Smooth muscle cell of the brain vasculature (primary cell): ENCODE measurements around the gene AMPD3.
"Not testable (repeated sequence)": the region's sequence is repeated elsewhere in the genome, so short reads cannot be mapped to it uniquely, and the experiment has no call there.

Source experiments
- DNase-seq: peaks from one replicate; pipeline ENCODE4 v3.0.0-alpha.2; 2012; ENCODE audit warnings: low read depth, low spot score

Gene AMPD3

DNA sequence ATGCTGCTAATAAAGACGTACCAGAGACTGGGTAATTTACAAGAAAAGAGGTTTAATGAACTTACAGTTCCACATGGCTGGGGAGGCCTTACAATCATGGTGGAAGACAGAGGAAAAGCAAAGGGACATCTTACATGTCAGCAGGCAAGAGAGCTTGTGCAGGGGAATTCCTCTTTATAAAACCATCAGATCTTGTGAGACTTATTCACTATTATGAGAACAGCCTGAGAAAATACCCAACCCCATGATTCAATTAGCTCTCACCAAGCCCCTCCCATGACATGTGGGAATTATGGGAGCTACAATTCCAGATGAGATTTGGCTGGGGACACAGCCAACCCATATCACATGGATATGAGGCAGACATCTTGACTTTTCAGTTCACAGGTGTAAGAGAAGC is 18.4 kb upstream of the AMPD3 start:
- DNase-seq: not testable (repeated sequence)

DNA sequence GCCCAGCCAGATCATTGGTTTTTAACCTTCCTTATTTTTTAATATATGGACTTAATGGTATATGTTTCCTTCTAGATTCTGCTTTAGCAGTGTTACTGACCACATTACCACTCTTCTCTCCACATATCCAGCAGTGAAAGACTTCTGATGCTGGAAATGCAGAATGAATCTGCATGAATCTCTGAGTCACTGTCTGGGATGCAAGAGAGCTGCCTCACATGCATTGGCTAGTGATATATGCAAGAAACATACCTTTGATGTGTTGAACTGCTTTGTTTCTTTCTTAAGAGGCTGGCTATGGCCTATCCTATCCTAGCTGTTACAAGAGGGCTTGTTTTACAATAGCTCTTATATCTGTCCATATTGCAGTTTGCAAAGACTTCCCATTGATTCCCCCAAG is 16.6 kb upstream of the AMPD3 start:
- no peak for DNase-seq

DNA sequence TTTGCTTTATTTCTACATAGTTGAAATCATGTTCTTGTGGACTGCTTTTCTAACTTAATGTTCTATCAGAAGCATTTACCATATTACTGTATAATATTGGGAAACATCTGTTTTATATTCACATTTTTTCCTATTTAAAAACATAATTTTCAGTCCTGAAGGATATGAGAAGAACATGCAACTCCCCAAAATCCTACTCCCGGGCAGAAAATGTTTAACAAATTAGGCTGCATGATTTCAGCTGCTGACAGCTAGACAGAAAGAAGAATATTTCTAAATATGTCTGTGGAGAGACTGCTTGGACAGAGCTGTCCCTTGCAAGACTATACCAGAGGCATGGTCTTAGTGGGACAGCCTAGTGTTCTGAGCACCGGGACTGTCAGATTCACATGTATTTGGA is 15.7 kb upstream of the AMPD3 start:
- no peak for DNase-seq

DNA sequence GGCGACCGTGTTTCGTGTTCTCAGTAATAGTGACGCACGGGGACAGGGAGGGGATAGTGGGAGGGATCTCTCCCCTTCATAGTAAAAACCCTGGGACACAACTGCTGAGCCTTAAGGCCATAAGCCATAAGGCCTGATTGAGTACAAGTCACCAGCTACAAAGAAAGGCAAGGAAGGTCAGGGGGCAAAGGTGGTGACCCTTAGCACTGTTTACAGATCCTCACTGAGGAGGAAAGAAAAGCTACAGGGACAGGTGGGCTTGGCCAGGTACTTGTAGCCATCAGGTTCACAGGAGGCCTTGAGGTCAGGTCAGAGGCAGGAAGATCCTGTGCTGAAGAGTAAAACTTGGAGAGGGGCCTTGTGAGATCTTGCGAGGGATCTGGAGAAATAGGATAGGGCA is 15.1 kb upstream of the AMPD3 start:
- DNase-seq: no peak

DNA sequence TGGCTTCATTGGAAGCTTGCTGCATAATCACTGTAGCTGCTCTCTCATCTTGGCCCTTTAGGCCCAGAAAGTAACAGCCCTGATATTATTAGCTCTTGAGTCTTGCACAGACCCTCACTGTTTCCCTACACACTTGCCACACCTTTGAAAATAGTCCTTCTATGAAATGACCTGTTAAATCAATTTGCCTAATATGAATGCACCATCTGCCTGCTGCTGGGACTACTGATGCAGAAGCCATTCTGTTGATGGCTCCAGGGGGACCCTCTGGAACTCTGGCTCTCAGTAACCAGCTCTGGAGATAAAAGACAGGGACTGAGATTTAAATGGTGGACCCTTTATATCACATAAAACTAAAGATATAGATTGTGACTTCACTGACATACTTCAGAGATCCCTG is 14.7 kb upstream of the AMPD3 start:
- no peak for DNase-seq

DNA sequence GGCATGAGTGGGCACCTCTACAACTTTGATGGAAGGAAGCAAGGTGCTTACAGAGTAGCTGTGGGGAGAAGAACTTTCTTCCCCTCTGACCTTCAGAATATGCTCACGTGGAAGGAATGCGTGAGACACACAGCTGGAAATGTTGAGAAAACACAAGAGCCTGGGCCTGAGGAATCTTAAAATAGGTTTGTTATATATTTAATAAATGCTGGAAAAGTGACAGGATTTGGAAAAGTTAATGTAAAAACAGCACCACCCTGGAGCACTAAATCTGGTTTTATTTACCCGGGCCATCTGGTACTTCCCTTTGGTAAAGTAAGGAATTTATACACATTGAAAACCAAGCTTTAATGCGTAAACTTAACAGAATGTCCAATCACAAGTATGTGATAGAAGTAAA is 14.0 kb upstream of the AMPD3 start:
- no peak for DNase-seq

DNA sequence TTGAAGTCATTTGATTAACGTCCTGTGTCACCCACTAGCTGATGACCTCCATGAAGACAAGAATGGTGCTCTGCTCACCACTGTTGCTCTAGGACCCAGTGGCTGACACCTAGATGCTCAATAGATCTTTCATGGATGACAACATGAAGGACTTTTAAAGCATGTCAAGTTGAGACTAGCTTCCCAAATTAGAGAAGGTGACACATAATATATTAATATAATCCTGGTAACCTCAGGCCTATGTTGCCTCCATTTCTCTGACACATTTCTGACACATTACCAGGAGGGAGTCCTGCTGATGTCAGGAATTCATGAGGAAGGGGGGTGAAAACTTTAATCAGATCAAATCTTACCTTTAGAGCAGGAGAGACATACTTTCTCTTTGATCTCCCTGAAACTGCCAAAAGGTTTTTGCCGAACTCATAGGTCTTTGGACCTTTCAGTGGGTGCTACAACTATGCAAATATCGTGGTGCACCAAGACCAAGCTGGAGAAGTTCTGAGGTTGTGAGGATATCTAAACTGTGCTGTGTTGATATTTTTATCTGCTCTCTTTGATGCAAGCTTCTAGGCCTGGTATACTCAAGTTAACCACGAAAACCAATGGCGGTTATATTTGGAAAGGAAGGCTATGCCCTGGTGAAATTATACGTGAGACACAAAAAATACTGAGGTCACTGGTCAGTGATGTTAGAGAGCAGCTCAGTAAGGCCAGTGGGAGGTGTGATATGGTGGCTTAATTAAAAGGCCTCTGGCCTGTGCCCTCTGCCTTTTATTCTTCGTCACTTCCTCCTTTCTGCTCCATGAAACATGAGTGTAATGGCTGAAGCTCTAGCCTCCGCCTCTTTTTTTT is 13.2 kb upstream of the AMPD3 start:
- no peak for DNase-seq

DNA sequence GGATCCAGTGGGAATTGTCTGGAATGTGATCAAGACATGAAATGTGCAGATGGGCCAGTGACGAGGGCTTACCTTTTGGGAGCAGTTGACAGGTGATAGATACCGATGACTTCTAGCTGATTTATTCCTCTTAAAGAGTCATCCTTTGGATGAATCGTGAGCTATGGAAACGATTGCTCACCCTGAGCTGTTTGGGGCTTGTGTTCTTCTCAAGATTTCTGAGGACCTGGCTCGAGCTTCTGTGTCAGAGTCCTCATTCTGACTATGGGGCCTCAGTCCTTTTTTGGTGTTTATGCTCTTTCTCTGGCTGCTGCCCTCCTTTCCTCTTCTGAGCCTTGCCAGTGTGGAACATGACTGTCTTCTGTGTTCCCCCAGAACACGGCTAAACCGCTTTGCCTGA is 11.9 kb upstream of the AMPD3 start:
- DNase-seq: no peak

DNA sequence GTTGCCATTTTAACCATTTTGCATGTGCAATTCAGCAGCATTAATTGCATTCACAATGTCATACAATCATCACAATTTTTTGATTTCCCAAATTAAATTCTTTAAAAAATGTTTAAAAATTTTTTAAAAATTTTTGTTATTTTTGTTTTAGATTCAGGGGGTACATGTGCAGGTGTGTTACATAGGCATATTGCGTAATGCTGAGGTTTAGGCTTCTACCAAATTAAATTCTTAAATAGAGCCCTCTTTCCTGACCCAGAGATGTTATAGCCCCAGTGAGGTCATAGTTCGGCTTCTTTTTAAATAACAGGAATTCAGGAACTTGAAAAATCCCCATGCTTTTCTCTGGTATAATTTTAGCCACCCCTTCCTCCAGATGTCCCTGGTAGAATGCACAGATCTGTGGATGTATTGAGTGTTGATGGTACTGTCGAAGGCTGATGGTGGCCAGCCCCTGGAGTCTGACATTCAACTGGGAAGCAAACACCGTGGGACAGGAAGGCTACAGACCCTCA is 11.3 kb upstream of the AMPD3 start:
- no peak for DNase-seq

DNA sequence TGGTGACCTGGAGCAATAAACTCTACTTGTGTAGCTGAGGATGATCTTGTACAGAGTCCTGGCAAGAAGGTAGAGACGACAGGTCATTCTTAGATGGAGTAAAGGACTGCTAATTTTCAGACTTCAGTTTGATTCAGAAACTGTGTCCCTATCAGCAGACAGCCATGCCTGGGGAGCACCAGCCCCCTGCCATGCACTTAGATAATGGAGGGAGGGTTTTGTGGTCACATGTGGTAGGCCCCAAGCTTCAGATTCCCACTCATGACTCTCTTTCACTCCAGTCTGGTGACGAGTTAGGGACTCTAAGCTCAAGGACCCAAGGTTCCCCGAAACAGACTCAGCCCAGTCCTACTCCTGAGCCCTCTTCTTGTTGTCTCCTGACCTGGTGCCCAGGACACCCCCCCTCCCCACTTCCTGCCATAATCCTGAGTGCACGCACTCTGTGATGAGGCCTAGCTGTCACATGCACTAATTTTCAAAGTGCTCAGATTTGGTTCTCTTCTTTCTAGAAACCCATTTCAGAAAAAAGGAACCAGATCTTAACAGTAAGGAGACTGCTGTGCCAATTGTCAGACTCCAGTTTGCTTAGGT is 10.2 kb upstream of the AMPD3 start:
- no peak for DNase-seq

DNA sequence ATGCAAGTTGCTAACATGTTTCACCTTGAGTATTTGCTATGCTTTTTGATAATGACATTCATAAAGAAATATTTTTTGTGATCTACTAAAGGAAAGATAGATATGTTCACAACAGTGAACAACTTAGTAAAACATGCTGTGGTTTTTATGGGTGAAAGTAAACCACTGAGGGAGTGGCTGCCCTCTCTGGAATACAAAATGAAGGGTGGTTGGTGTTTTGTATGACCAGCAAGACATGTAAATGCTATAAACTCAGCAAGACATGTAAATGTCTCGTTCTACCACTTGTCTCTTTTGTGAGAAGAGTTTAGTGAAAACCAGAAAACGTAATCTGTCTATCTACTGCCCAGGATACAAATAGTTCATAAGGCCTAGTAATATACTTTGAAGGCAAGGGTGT is 7.6 kb upstream of the AMPD3 start:
- DNase-seq: no peak

DNA sequence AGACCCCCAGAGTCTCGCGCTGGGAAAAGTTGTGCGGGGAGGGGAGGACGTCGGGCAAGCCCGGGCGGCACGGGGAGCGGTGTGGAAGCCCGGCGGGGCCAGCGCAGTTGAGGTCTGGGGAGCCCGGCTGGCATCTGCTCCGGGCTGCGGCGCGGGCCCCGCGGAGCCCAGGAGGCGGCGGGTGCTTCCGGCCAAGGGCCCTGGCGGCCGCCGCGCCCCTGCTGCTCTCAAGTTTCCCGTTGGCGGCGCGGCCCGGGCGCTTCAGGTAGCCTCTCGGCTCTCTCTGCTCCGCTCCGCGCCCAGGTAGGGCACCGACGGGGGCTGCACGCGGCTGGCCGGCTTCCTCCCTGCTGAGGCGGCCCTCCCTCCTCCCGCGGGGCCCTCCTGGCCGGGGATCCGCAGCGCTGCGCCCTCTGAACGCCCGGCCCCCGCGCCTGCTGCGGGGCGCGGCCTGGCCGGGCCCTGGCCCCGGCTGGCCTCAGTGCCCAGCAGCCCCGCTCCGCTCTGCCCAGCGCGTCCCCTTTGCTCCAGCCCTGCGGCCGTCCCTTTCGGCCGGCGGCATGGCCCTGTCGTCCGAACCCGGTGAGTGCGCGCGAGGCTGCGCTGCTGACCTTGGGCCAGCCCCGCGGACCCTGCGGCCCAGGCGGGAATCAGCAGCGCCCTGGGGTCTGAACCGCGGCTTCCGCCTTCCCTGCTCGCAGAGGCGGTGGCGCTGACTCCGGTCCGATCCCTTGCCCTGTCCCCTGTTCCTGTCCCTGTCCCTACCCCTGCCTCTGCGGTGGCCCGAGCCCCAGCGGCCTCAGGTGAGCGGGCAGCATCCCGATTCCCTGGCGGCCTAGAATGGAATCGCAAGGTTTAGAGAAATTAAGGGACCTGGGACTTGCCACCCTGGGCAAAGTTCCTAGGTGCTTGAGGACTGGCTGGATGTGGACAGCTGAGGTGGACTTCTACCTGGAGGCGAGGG is 4.3 kb upstream of the AMPD3 start:
- no peak for DNase-seq

DNA sequence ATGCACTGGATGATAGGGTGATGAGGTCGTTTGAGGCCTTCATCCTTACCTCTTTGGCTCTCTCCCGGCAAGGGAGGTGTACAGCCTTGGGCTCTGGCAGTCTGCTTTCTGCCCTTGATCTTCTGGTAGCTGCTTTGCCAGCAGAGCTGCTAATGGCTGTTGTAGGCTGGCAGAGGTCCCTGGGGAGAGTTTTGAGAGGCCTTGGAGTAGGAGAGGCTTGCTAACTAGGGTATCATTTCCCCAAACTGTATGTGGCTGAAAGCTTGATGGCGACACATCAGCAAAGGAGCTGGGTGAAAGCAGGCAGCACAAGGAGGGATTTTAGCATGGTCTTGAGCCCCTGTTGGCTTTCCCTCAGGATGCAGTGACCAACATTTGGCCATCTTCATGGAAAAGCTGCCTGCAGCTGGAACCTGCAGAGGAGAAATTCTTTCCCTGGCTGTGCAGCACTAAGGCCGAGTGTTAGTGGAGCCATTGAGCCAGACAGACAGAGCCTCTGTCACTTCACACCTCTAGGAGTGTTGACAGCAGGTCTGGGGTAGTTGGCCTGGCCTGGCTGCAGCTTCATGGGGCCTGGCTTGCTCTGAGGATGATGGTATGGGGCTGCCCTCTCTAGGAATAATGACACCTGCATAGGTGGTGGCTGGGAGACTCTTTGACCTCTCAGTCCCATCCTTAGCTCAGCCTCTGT is 3.5 kb upstream of the AMPD3 start:
- no peak for DNase-seq

DNA sequence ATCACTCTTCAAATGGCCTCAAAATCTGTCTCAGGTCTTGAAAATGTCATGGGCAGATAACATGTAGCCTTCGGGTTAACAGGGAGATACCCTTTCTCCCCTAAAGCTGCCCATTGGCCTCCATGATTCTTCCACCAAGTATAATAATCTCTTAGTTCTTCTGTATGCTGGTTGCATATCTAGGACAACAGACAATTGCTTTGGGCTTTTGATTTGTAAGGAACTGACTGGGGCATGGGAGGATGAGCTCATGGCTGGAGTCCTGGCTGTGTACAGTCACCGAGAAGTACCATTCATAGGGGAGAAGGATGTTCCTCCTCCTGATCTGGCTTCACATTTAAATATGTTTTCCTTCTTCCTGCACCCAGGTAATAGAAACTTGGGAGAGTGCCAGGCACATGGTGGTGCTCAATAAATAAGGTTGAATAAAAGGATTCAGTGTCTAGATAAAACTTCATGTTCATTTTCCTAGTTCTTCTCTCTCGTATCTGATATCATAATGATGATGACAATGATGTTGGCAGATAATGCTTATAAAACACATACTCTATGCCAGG is 2.8 kb upstream of the AMPD3 start:
- no peak for DNase-seq

DNA sequence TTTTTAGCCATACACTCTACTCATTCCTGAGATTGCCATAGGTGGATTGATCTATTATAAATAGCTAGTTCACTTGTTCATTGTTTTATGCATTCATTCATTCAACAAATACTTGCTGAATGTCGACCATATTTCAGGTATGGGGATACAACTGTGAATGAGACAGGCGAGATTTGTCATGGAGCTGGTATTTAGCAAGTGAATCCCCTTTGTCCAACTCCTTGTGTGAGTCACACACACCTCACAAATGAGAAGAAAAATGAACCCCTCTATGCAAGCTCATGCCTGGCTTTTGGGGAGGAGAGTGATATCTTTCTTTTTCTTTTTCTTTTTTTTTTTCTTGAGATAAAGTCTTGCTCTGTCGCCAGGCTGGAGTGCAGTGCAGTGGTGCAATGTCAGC is 1.8 kb upstream of the AMPD3 start:
- no peak for DNase-seq

DNA sequence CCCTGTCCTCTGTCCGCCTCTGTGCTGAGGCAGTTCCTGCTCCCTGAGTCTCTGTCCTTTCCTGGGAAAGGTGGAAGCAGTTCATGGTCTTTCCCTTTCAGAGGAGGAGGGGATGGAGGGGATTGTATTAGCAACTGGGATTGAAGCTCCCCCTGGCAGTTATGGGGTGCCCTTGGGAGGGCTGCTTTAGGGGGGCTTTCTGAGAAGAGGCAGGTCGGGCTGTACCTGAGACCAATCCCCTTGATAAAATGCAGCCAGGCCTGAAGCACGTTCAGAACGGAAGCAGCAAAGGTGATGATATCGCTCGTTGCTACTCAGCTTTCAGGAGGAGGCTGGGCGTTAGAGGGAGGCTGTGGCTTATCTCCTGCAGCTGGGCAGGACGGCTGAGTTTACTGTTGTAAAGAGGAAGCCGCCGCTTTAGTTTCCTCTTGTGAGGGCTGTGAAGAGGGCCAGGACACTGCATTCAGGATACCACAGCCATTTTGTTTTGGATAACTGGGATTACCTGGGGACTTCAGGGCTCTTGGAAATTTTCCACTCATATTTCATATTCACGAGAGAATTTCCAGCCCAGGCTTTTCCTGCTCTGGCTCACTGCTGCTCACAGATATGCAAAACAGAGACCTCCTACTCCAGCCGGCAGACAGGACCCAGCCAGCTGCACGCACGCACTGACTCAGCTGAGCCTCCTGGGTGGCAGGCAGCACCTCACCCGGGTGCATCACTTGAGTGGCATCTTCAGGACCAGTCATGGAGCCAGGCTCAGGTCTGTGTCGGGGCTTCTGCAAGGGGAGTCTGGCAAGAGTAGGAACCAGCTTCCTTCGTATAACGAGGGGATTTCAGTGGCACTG is 798 bp downstream of the AMPD3 start:
- DNase-seq: no peak

DNA sequence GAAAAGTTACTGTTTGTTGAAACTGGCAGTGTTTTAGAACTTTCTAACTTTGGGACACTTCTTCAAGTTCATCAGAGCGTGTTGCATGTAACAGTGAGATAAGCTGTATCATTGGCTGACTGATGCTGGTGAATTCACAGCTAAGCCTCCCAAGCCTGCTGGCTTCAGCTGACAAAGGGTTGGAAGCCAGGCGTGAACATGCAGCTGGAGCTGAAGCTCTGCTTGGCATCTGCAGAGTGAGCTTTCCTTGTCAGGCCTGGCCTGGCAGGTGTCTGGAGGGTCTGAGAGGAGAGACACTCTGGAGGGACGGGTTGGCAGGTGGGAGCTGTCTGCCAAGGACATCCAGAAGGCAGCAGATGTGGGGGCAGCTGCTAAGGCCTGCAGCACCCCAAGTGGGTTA is 1.5 kb downstream of the AMPD3 start:
- no peak for DNase-seq

DNA sequence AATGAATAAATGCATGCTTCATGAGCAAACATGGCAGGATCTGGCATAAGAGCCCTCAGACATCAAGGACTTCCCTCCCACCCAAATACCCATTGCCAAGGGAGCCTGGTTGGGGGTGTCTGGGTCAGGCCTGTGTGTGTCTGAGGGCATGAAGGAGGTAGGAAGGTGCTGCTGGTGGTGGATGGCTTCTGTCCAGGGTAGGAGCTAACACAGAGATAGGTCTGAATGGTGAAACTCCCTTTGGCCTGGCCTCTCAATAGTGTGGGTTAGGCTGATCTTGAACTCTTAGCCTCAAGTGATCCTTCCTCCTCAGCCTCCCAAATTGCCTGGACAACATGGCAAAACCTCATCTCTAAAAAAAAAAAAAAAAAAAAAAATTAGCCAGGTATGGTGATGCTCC is 2.8 kb downstream of the AMPD3 start:
- DNase-seq: no peak

DNA sequence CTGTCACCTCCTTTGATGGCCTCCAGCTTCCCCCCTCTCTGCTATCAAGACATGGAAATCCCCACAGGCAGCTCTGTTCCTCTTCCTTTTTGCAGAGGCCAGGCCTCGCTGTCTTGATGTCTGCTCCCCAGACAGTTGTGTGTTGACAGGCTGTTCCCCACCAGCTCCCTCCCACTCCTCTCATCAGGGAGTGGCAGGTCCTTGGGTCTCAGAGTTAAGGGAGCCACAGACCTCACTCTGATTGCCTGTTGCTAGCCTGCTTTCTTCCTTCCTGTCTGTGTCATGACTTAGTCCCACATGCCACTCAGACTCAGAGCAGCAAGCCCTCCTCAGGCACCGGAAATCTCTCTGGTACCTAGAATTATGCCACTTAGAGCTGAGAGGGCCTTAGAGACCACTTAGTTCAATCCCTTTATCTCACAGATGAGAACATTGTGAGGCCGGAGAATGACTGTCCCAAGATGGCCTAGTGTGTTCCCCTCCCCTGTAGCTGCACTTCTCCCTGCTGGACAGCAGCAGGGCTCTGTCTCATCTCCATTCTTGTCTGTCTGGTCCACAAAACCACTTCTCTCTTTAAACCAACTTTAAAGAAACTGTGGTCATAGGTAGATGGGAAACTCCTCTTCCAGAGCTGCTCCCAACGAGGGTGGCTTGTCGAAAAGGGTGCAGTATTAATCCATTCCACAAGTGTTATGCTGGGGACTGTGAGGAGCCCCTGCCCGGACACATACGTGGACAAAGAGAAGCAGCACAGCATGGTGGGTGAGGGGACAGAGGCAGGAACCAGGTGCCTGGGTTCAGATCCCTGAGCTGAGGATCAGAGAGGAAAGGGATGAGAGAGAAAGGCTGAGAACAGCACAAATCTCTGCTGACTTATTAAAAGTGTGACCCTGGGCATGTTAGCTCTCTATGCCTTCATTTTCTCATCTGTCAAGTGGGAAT is 4.2 kb downstream of the AMPD3 start:
- no peak for DNase-seq
